Suprapubic skin (tissue), 4 donors: ENCODE data around the gene B4GALNT4. TPM values are rescaled to one million over a fixed set of nuclear protein-coding genes. Genes with fewer than 3 reads are reported as not detected.

ENCODE experiments used
- DNase-seq, 2 donors: peaks; one replicate each; pipeline ENCODE4 v3.0.0-alpha.2; 2019; ENCODE audit warnings: low spot score in 2 of 2
- H3K27ac ChIP-seq: fragments of 200-600 bp; sonication (generic); one replicate; pipeline ENCODE4 v1.5.1; 2019
- H3K27me3 ChIP-seq: fragments of 200-600 bp; sonication (generic); one replicate; pipeline ENCODE4 v1.5.1; 2019
- H3K36me3 ChIP-seq: fragments of 200-600 bp; sonication (generic); one replicate; pipeline ENCODE4 v1.5.1; 2019
- H3K4me1 ChIP-seq: fragments of 200-600 bp; sonication (generic); one replicate; pipeline ENCODE4 v1.5.1; 2019
- H3K4me3 ChIP-seq: fragments of 200-600 bp; sonication (generic); one replicate; pipeline ENCODE4 v1.5.1; 2019; ENCODE audit warnings: mild to moderate bottlenecking
- H3K9me3 ChIP-seq: fragments of 200-600 bp; sonication (generic); one replicate; pipeline ENCODE4 v1.5.1; 2019
- EP300 ChIP-seq: sonication (generic); formaldehyde crosslinking; IDR thresholded peaks from one replicate; pipeline ENCODE4 v1.6.1; 2017; ENCODE audit warnings: antibody characterized with exemption
- POLR2A ChIP-seq, 2 donors: fragments of 450-650 bp; IDR thresholded peaks; one replicate each; pipeline ENCODE4 v1.6.1; 2017; ENCODE audit warnings: antibody characterized with exemption in 2 of 2, mild to moderate bottlenecking in 2 of 2, moderate library complexity in 2 of 2
- POLR2AphosphoS5 ChIP-seq, 3 donors: sonication (generic); formaldehyde crosslinking; IDR thresholded peaks; one replicate each; pipeline ENCODE4 v1.6.1; 2017; ENCODE audit warnings: antibody characterized with exemption in 3 of 3
- WGBS: methylation state at CpG from one replicate; pipeline ENCODE4 v1.1.5; 2018; 5-methylcytosine and 5-hydroxymethylcytosine counted together
- total RNA-seq, 4 donors: library from RNA; depleted of rRNA; stranded (reverse); fragments of >200 nt; gene quantifications; one replicate each; pipeline ENCODE4 v1.1.0, GENCODE V29; 2016
- TF ChIP-seq, protein P1 (sequence below), 2 donors: fragments of 200-600 bp in 1 of 2; fragments of 450-650 bp in 1 of 2; sonication (generic) in 1 of 2; IDR thresholded peaks; one replicate each; pipeline ENCODE4 v1.5.1; 2016 to 2019; ENCODE audit warnings: antibody characterized with exemption in 2 of 2, mild to moderate bottlenecking in 1 of 2, moderate library complexity in 1 of 2

B4GALNT4 gene
- total RNA-seq, 4 donors from 2014 or later, result 1.2 to 3.0 (median 1.6) TPM

DNA sequence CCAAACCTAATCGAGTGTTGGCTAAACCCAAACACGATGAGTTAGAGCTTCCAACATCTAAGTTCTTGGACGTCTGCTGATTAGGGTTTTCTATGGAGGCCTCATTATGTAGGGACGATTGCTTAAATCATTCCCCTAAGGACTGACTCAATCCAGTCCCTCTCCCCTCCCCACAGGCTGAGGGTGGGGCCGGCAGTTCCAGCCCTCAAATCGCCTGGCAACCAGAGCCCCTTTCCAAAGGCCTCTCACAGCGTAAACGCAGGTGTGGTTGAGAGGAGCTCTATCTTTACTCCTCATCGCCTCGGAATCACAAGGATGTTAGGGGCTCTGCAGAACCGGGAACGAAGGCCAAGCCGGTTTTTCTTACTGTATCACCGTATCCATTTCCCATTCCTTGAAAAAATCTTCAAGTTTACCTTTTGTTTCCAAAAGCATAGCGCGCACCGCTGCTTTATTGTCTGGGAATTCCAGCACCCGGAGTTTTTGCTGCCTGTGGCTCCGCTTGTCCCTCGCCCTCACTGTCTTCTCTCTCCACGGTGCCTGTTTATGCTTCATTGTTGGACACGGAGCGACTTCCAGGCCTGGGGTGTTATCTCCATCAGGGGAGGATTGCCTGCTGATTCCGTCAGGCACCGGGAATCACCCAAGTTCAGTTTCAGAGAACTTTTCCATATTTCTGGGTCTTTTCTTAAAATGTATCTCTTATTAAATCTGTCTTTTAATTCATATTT lies 34.9 kb upstream of the B4GALNT4 start:
- H3K4me1 ChIP-seq, result peaks cover 16% of the 10 kb centered on the region
- DNase-seq, result no peak
- H3K27ac ChIP-seq, result no peak overlapping the region
- TF ChIP-seq POLR2AphosphoS5 (IDR thresholded peaks at IDR 0.05) (no peak), POLR2A (IDR thresholded peaks at IDR 0.05) (no peak), EP300 (no peak)
- TF ChIP-seq, protein P1, sequence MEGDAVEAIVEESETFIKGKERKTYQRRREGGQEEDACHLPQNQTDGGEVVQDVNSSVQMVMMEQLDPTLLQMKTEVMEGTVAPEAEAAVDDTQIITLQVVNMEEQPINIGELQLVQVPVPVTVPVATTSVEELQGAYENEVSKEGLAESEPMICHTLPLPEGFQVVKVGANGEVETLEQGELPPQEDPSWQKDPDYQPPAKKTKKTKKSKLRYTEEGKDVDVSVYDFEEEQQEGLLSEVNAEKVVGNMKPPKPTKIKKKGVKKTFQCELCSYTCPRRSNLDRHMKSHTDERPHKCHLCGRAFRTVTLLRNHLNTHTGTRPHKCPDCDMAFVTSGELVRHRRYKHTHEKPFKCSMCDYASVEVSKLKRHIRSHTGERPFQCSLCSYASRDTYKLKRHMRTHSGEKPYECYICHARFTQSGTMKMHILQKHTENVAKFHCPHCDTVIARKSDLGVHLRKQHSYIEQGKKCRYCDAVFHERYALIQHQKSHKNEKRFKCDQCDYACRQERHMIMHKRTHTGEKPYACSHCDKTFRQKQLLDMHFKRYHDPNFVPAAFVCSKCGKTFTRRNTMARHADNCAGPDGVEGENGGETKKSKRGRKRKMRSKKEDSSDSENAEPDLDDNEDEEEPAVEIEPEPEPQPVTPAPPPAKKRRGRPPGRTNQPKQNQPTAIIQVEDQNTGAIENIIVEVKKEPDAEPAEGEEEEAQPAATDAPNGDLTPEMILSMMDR (IDR thresholded peaks at IDR 0.05), result no peak
- no peaks in the 10 kb centered on the region for H3K9me3 ChIP-seq
- WGBS, result 50% methylated on average over 25 of the region's 25 CpGs
- H3K27me3 ChIP-seq, result no peaks in the 10 kb centered on the region
- no peak overlapping the region for H3K4me3 ChIP-seq
- H3K36me3 ChIP-seq, result no peaks in the 10 kb centered on the region

DNA sequence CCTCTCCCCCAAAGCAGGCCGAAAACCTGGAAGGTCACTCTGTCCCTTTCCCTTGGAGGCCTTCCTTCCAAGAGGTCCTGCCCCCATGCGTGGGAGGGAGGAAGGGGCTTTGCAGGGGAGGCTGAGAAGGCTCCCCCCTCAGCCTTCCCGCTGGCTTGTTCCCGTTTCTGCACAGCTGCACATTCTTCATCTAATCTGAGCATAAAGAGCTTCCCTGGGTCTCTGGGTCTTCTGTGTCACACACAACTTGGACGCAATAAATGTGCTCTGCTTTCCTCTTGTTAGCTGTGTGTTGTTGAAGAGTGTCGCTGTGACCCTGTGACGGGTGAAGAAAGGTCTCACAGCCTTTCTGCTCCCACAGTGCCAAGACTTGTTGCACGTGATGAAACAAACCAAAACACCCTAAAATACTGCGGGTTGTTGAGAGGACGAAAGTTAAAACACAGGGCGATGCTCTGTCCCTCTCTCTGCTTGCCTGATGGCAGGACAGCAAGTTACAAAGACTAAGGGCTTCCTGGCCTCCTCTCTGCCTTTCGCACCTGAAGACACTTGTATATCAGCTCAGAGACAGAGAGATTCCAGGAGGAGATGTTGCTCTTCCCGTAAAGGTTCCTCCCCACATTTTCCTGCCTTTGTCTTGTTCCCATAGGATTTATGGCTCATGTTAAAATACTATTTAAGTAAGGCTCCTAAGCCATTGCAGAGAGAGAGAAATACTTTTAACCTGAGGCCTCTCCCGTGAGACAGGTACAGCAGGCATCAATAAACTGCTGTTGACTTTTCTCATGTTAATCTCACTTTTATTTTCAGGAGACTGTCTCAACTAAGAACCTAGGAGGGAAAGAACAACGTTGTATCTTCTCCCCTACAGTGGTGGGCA lies 33.3 kb upstream of the B4GALNT4 start:
- WGBS, result 70% methylated on average over 15 of the region's 15 CpGs
- H3K27me3 ChIP-seq, result no peaks in the 10 kb centered on the region

GRCh38 chr11:336659-337198 lies 32.6 kb upstream of the B4GALNT4 start:
- WGBS, result 86% methylated on average over 4 of the region's 4 CpGs
- Histone ChIP-seq H3K36me3 (no peaks in the 10 kb centered on the region), H3K27ac (peak overlapping the region; percentile 75), H3K27me3 (no peaks in the 10 kb centered on the region), H3K9me3 (no peaks in the 10 kb centered on the region), H3K4me1 (peaks cover 16% of the 10 kb centered on the region), H3K4me3 (no peak overlapping the region)
- DNase-seq, result no peak
- TF ChIP-seq, protein P1 (IDR thresholded peaks at IDR 0.05), result no peak
- TF ChIP-seq POLR2AphosphoS5 (IDR thresholded peaks at IDR 0.05) (no peak), EP300 (no peak), POLR2A (IDR thresholded peaks at IDR 0.05) (no peak)

More for the DNA sequence above, 33.3 kb upstream of the B4GALNT4 start:
- no peak overlapping the region for H3K4me3 ChIP-seq
- DNase-seq, result no peak
- H3K36me3 ChIP-seq, result no peaks in the 10 kb centered on the region
- no peaks in the 10 kb centered on the region for H3K9me3 ChIP-seq
- H3K27ac ChIP-seq, result peak overlapping the region; percentile 75
- H3K4me1 ChIP-seq, result peaks cover 16% of the 10 kb centered on the region
- no peak for TF ChIP-seq EP300
- TF ChIP-seq POLR2AphosphoS5 (IDR thresholded peaks at IDR 0.05), result no peak
- no peak for TF ChIP-seq POLR2A (IDR thresholded peaks at IDR 0.05)
- TF ChIP-seq, protein P1 (IDR thresholded peaks at IDR 0.05), result no peak

- H3K36me3 ChIP-seq, result no peaks in the 10 kb centered on the region
- no peak for DNase-seq
- H3K4me1 ChIP-seq, result peaks cover 19% of the 10 kb centered on the region
- H3K27ac ChIP-seq, result no peak overlapping the region
- no peaks in the 10 kb centered on the region for H3K9me3 ChIP-seq
- H3K27me3 ChIP-seq, result no peaks in the 10 kb centered on the region
- WGBS, result 93% methylated on average over 6 of the region's 6 CpGs
- no peak overlapping the region for H3K4me3 ChIP-seq
- TF ChIP-seq, protein P1 (IDR thresholded peaks at IDR 0.05), result no peak
- TF ChIP-seq EP300, result no peak
- no peak for TF ChIP-seq POLR2A (IDR thresholded peaks at IDR 0.05)
- no peak for TF ChIP-seq POLR2AphosphoS5 (IDR thresholded peaks at IDR 0.05)
These were observed 31.6 kb upstream of the B4GALNT4 start for GRCh38 chr11:337711-338110.

GRCh38 chr11:339963-340362 lies 29.3 kb upstream of the B4GALNT4 start:
- no peaks in the 10 kb centered on the region for H3K36me3 ChIP-seq
- no peak for DNase-seq
- no peaks in the 10 kb centered on the region for H3K9me3 ChIP-seq
- 96% methylated on average over 2 of the region's 2 CpGs for WGBS
- no peak overlapping the region for H3K27ac ChIP-seq
- TF ChIP-seq EP300, result no peak
- no peak for TF ChIP-seq POLR2A (IDR thresholded peaks at IDR 0.05)
- no peak for TF ChIP-seq POLR2AphosphoS5 (IDR thresholded peaks at IDR 0.05)
- TF ChIP-seq, protein P1 (IDR thresholded peaks at IDR 0.05), result no peak
- H3K4me1 ChIP-seq, result peaks cover 16% of the 10 kb centered on the region
- H3K4me3 ChIP-seq, result no peak overlapping the region
- H3K27me3 ChIP-seq, result no peaks in the 10 kb centered on the region
